Left ventricle myocardium inferior (tissue), 1 donor: ENCODE measurements around the gene ATF6B. TPM values are rescaled to one million over a fixed set of nuclear protein-coding genes. Genes with fewer than 3 reads are reported as not detected.

ENCODE experiments used
- DNase-seq: peaks from one replicate; pipeline ENCODE4 v3.0.0-alpha.2; 2020
- H3K27ac ChIP-seq: fragments of 200-600 bp; replicated peaks from 2 replicates; pipeline ENCODE4 v1.8.0; 2021
- H3K27me3 ChIP-seq: fragments of 200-600 bp; 2 replicates; pipeline ENCODE4 v1.8.0; 2021; ENCODE audit warnings: low read depth
- H3K36me3 ChIP-seq: fragments of 200-600 bp; 2 replicates; pipeline ENCODE4 v1.8.0; 2021
- H3K4me1 ChIP-seq: fragments of 200-600 bp; 2 replicates; pipeline ENCODE4 v1.8.0; 2021
- H3K4me3 ChIP-seq: fragments of 200-600 bp; 2 replicates; pipeline ENCODE4 v1.8.0; 2021; ENCODE audit warnings: mild to moderate bottlenecking, moderate library complexity
- H3K9me3 ChIP-seq: fragments of 200-600 bp; replicated peaks from 2 replicates; pipeline ENCODE4 v1.8.0; 2021
- intact Hi-C: fragments of 100-400 bp; cut with micrococcal nuclease; formaldehyde crosslinking; loops from one replicate; pipeline ENCODE4 v1.11.0; 2022
- total RNA-seq: library from RNA; stranded (reverse); fragmentation: NEBNext Ultra II Directional; extraction: Animal tissue kit (Norgen Biotek cat#: 25700); gene quantifications from one replicate; pipeline ENCODE4 v1.2.1, GENCODE V29; 2021
- TF ChIP-seq, protein P1 (sequence below): fragments of 200-600 bp; IDR thresholded peaks from 2 replicates; pipeline ENCODE4 v1.8.0; 2021; ENCODE audit warnings: antibody characterized with exemption, mild to moderate bottlenecking, borderline replicate concordance
- donor health status: DM: no; HTN: yes; CAD: no; lungs with severe emphysema.

The ATF6B gene
- total RNA-seq, 1 donor from 2014 or later = 29.1 TPM

DNA sequence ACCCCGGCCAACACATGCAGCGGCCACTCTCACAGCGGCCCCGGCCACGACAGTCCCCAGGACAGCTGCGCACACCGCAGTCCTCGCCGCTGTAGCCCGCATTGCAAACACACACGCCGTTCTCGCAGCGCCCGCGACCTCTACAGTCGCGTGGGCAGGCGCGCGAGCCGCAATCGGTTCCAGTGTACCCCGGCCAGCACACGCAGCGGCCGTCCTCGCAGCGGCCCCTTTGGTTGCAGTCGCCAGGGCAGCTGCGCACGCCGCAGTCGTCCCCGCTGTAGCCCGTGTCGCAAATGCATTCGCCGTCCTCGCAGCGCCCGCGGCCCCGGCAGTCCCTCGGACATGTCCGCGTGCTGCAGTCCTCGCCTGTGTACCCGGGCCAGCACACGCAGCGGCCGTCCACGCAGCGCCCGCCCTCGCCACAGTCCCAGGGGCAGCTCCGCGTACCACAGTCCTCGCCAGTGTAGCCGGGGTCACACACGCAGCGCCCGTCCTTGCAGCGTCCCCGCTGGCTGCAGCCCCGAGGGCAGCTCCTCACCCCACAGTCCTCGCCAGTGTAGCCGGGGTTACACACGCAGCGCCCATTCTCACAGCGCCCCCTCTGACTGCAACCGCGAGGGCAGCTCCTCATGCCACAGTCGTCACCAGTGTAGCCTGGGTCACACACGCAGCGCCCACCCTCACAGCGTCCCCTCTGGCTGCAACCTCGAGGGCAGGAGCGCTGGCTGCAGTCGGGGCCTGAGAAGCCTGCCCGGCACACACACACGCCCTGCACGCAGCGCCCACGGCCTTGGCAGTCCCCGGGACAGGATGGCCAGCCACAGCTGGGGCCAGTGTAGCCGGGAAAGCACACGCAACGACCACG, 31.4 kb downstream of the ATF6B start:
- TF ChIP-seq, protein P1, sequence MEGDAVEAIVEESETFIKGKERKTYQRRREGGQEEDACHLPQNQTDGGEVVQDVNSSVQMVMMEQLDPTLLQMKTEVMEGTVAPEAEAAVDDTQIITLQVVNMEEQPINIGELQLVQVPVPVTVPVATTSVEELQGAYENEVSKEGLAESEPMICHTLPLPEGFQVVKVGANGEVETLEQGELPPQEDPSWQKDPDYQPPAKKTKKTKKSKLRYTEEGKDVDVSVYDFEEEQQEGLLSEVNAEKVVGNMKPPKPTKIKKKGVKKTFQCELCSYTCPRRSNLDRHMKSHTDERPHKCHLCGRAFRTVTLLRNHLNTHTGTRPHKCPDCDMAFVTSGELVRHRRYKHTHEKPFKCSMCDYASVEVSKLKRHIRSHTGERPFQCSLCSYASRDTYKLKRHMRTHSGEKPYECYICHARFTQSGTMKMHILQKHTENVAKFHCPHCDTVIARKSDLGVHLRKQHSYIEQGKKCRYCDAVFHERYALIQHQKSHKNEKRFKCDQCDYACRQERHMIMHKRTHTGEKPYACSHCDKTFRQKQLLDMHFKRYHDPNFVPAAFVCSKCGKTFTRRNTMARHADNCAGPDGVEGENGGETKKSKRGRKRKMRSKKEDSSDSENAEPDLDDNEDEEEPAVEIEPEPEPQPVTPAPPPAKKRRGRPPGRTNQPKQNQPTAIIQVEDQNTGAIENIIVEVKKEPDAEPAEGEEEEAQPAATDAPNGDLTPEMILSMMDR = no peak
- Histone ChIP-seq H3K9me3 (no peaks in the 10 kb centered on the region), H3K4me1 (peaks cover 56% of the 10 kb centered on the region), H3K27ac (no peak overlapping the region), H3K27me3 (peaks cover 28% of the 10 kb centered on the region), H3K36me3 (peaks cover 49% of the 10 kb centered on the region), H3K4me3 (peak overlapping the region; percentile 51)
- intact Hi-C loops = no loop called here
- no peak for DNase-seq

GRCh38 chr6:32096087-32096393, 32.0 kb downstream of the ATF6B start:
- intact Hi-C loops = no loop called here
- DNase-seq = no peak
- peaks cover 61% of the 10 kb centered on the region for H3K4me1 ChIP-seq
- TF ChIP-seq, protein P1 = no peak
- H3K9me3 ChIP-seq = no peaks in the 10 kb centered on the region
- H3K4me3 ChIP-seq = peak overlapping the region; percentile 51
- peaks cover 50% of the 10 kb centered on the region for H3K36me3 ChIP-seq
- no peak overlapping the region for H3K27ac ChIP-seq
- H3K27me3 ChIP-seq = peaks cover 28% of the 10 kb centered on the region

DNA sequence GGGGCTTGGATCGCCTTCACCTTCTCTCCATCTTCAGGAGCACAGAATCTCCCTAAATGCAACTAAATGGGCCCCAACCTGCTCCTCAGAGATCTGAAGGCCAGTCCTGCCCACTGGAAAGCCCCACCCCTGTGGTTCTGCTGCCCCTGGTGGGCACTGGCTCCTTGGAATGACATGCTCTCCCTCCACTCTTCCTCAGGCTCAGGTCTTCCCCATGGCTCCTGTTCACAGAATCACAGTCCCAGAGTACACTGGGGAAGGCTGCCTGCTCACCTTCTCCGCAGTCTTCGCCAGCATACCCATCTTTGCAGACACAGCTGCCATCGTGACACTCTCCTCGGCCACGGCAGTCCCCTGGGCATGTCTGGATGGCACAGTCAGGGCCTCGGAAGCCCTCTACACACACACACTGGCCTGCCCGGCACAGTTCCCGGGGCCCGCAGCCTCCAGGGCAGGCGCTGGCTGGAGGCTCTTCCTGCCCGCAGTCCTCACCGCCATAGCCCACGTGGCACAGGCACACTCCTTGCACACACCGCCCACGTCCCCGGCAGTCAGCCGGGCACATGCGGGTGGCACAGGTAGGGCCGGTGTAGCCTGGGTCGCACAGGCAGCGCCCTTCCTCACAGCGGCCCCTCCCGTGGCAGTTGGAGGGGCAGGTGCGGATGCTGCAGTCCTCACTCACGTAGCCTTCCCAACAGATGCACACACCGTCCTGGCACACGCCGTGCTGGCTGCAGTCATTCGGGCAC, 32.5 kb downstream of the ATF6B start:
- peaks cover 62% of the 10 kb centered on the region for H3K4me1 ChIP-seq
- H3K27ac ChIP-seq = no peak overlapping the region
- H3K36me3 ChIP-seq = peaks cover 47% of the 10 kb centered on the region
- H3K9me3 ChIP-seq = no peaks in the 10 kb centered on the region
- TF ChIP-seq, protein P1 = no peak
- intact Hi-C loops = no loop called here
- peak overlapping the region; percentile 51 for H3K4me3 ChIP-seq
- DNase-seq = no peak
- peaks cover 28% of the 10 kb centered on the region for H3K27me3 ChIP-seq

DNA sequence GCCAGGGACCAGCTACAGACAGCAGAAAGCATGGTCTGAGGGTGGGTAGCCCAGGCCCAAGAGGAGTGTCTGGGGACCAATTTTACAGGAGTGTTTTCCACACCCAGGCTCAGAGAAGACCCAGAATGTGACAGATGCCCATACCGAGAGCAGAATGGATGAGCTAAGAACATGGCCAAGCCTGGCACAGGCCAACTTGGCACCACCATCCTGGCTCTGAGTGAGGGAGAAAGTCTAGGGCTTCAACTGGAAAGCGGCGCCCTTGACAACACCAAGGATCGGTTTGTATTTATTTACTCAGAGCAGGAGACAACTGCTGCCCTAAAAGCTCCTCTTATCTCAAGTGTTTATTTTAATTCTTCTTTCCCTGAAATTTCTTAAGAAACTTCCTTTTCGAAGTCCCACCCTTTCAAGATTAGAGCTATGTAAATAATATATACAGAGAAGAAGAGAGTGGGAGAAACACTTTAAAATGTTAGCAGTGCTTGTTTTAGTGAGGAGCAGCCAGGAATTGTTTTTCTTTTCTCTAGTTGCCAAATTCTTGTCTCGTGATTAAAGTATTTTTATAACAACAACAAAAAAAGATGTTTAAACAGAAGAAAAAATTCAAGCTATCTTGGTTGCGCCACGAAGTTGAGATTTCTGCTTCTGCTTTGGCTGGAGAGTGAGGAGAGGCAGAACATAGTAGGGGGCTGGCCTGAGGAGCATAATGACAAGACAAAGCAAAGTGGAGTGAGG, 35.1 kb downstream of the ATF6B start:
- H3K27ac ChIP-seq = peak overlapping the region; percentile 67
- intact Hi-C loops = no loop called here
- peaks cover 66% of the 10 kb centered on the region for H3K4me1 ChIP-seq
- peaks cover 53% of the 10 kb centered on the region for H3K36me3 ChIP-seq
- H3K9me3 ChIP-seq = no peaks in the 10 kb centered on the region
- H3K4me3 ChIP-seq = no peak overlapping the region
- H3K27me3 ChIP-seq = peaks cover 26% of the 10 kb centered on the region
- DNase-seq = no peak
- TF ChIP-seq, protein P1 = no peak

GRCh38 chr6:32089082-32089828, 38.8 kb downstream of the ATF6B start:
- Histone ChIP-seq H3K36me3 (peaks cover 34% of the 10 kb centered on the region), H3K4me1 (peaks cover 51% of the 10 kb centered on the region), H3K4me3 (no peak overlapping the region), H3K27me3 (peaks cover 21% of the 10 kb centered on the region), H3K27ac (peak overlapping the region; percentile 80), H3K9me3 (no peaks in the 10 kb centered on the region)
- TF ChIP-seq, protein P1 = no peak
- no peak for DNase-seq
- intact Hi-C loops = no loop called here
